ENCODE data around the gene TMEM54. TPM values are rescaled to one million over a fixed set of nuclear protein-coding genes. Genes with fewer than 3 reads are reported as not detected.
A peak's percentile ranks its signal among the peaks of the same experiment; 100 is the strongest.
"Not testable (repeated sequence)": the region's sequence is repeated elsewhere in the genome, so short reads cannot be mapped to it uniquely, and the experiment has no call there.

TMEM54 gene
- total RNA-seq, 1 donor from 2014 or later: 14.5 TPM

DNA sequence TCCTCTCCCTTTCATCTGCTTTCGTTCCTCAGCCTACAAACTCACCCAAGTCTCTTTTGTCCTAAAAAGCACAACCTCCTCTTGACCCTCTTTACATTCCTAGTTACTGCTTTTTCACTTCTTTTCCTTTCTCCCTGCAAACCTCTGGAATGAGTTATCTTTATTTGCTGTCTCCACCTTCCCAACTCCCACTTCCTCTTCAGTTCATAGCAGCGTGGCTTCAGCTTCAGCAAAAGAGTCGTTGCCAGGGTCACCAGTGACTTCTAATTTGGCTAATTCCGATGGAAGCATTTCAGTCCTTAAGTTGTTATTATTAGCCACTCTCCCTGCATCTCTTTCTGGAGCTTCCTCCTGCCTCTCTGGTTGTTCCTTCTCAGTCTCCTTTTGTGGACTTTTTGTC, 6.2 kb upstream of the TMEM54 start:
- Mint-ChIP-seq H3K27ac (no peak overlapping the region), H3K9me3 (no peaks in the 10 kb centered on the region), H3K4me3 (no peak overlapping the region), H3K36me3 (no peaks in the 10 kb centered on the region), H3K4me1 (no peaks in the 10 kb centered on the region), H3K27me3 (ENCODE audit: insufficient read depth, low read depth) (peaks cover 14% of the 10 kb centered on the region)
- Histone ChIP-seq H3F3A (ENCODE audit: low read depth) (no peaks in the 10 kb centered on the region), H3K79me2 (ENCODE audit: low read depth) (no peaks in the 10 kb centered on the region), H3K27me3 (peaks cover 15% of the 10 kb centered on the region), H3K27ac (no peak overlapping the region), H3K9ac (no peak overlapping the region), H2AFZ (replicated peaks) (peak overlapping the region; percentile 93), H4K20me1 (ENCODE audit: low read depth) (no peaks in the 10 kb centered on the region), H3K36me3 (no peaks in the 10 kb centered on the region), H3K4me3 (no peak overlapping the region), H3K9me3 (ENCODE audit: low read depth) (no peaks in the 10 kb centered on the region), H3K4me2 (no peak overlapping the region), H3K4me1 (peaks cover 3% of the 10 kb centered on the region)
- no peak for DNase-seq (ENCODE audit: low spot score)
- TF ChIP-seq EZH2phosphoT487 (IDR thresholded peaks at IDR 0.05) (no peak), EZH2 (IDR thresholded peaks at IDR 0.05) (no peak)
- TF ChIP-seq, protein P1, sequence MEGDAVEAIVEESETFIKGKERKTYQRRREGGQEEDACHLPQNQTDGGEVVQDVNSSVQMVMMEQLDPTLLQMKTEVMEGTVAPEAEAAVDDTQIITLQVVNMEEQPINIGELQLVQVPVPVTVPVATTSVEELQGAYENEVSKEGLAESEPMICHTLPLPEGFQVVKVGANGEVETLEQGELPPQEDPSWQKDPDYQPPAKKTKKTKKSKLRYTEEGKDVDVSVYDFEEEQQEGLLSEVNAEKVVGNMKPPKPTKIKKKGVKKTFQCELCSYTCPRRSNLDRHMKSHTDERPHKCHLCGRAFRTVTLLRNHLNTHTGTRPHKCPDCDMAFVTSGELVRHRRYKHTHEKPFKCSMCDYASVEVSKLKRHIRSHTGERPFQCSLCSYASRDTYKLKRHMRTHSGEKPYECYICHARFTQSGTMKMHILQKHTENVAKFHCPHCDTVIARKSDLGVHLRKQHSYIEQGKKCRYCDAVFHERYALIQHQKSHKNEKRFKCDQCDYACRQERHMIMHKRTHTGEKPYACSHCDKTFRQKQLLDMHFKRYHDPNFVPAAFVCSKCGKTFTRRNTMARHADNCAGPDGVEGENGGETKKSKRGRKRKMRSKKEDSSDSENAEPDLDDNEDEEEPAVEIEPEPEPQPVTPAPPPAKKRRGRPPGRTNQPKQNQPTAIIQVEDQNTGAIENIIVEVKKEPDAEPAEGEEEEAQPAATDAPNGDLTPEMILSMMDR (IDR thresholded peaks at IDR 0.05): no peak

DNA sequence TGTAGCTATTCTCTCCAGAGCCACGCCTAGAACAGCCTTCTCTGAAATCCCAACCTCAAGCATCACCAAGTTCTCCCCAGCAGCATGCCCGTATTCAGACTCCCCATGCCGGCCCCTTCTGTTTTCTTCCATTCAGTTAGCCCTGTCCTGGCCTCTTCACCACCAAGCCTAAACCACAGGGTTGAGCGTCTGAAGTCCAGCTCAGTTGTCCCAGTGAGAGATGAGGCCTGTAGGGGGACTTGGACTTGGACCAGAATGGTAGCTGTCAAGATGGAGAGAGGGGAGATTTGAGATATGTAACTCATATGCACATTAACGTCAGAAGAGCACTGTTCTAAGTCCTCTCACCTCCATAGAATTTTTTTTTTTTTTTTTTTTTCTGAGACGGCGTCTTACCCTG, 5.5 kb upstream of the TMEM54 start:
- peaks cover 23% of the 10 kb centered on the region for H3K27me3 ChIP-seq
- H3K4me3 ChIP-seq: no peak overlapping the region
- H3K9ac ChIP-seq: no peak overlapping the region
- peaks cover 1% of the 10 kb centered on the region for H3F3A ChIP-seq (ENCODE audit: low read depth)
- no peaks in the 10 kb centered on the region for H3K36me3 Mint-ChIP-seq
- H3K4me3 Mint-ChIP-seq: no peak overlapping the region
- H3K4me2 ChIP-seq: no peak overlapping the region
- peaks cover 3% of the 10 kb centered on the region for H3K4me1 ChIP-seq
- TF ChIP-seq EZH2phosphoT487 (IDR thresholded peaks at IDR 0.05) (no peak), EZH2 (IDR thresholded peaks at IDR 0.05) (no peak)
- TF ChIP-seq, protein P1 (IDR thresholded peaks at IDR 0.05): no peak
- H3K9me3 Mint-ChIP-seq: peaks cover 1% of the 10 kb centered on the region
- peaks cover 2% of the 10 kb centered on the region for H3K4me1 Mint-ChIP-seq
- H3K27me3 Mint-ChIP-seq (ENCODE audit: insufficient read depth, low read depth): peaks cover 21% of the 10 kb centered on the region
- no peak overlapping the region for H3K27ac Mint-ChIP-seq
- H3K79me2 ChIP-seq (ENCODE audit: low read depth): no peaks in the 10 kb centered on the region
- H4K20me1 ChIP-seq (ENCODE audit: low read depth): no peaks in the 10 kb centered on the region
- H3K36me3 ChIP-seq: no peaks in the 10 kb centered on the region
- H3K27ac ChIP-seq: no peak overlapping the region
- H3K9me3 ChIP-seq (ENCODE audit: low read depth): no peaks in the 10 kb centered on the region
- no peak for DNase-seq (ENCODE audit: low spot score)
- no peak overlapping the region for H2AFZ ChIP-seq (replicated peaks)

DNA sequence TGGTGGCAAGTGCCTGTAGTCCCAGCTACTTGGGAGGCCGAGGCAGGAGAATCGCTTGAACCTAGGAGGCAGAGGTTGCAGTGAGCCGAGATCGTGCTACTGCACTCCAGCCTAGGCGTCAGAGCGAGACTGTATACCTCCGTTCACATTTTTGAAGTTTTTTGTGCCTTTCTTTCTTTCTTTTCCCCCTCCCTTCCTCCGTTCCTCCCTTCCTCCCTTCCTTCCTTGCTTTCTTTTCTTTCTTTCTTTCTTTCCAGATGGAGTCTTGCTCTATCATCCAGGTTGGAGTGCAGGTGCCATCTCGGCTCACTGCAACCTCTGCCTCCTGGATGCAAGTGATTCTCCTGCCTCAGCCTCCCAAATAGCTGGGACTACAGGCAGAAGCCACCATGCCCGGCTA, 4.4 kb upstream of the TMEM54 start:
- H3K4me1 Mint-ChIP-seq; H3K9ac ChIP-seq; H3K36me3 ChIP-seq; H3F3A ChIP-seq (ENCODE audit: low read depth); H3K27ac Mint-ChIP-seq; H2AFZ ChIP-seq (replicated peaks); H3K36me3 Mint-ChIP-seq; H3K4me2 ChIP-seq; H4K20me1 ChIP-seq (ENCODE audit: low read depth); H3K4me3 ChIP-seq; H3K4me3 Mint-ChIP-seq; H3K9me3 ChIP-seq (ENCODE audit: low read depth); H3K9me3 Mint-ChIP-seq; H3K27ac ChIP-seq; H3K4me1 ChIP-seq; H3K79me2 ChIP-seq (ENCODE audit: low read depth); DNase-seq (ENCODE audit: low spot score): not testable (repeated sequence)
- peaks cover 33% of the 10 kb centered on the region for H3K27me3 ChIP-seq
- H3K27me3 Mint-ChIP-seq (ENCODE audit: insufficient read depth, low read depth): peaks cover 26% of the 10 kb centered on the region

DNA sequence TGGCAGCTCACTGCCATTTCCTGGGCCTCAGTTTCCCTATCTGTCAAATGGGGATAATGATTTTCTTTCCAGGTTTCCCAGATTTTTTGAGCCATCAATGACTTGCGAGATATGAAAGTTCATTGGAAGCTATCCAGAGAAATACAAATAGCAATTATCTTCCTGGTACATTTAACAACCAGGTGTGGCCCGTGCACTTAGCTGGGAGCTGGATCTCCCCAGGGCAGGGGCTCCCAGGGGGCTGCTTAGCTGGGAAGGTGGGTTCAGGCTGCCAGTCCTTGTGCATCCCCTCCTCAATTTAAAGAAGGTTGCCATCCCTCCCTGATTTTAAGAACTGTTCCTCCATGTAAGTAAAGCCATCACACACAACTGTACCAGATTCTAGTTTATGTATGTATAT, 3.6 kb upstream of the TMEM54 start:
- no peak overlapping the region for H3K27ac ChIP-seq
- Mint-ChIP-seq H3K27me3 (ENCODE audit: insufficient read depth, low read depth) (peaks cover 34% of the 10 kb centered on the region), H3K4me3 (no peak overlapping the region), H3K9me3 (peaks cover 2% of the 10 kb centered on the region), H3K36me3 (no peaks in the 10 kb centered on the region), H3K27ac (no peak overlapping the region), H3K4me1 (peaks cover 5% of the 10 kb centered on the region)
- no peak overlapping the region for H3K9ac ChIP-seq
- H3F3A ChIP-seq (ENCODE audit: low read depth): peaks cover 15% of the 10 kb centered on the region
- H3K79me2 ChIP-seq (ENCODE audit: low read depth): no peaks in the 10 kb centered on the region
- no peak overlapping the region for H2AFZ ChIP-seq (replicated peaks)
- no peak overlapping the region for H3K4me3 ChIP-seq
- H3K4me2 ChIP-seq: no peak overlapping the region
- peaks cover 3% of the 10 kb centered on the region for H4K20me1 ChIP-seq (ENCODE audit: low read depth)
- peaks cover 41% of the 10 kb centered on the region for H3K27me3 ChIP-seq
- TF ChIP-seq EZH2 (IDR thresholded peaks at IDR 0.05) (no peak), EZH2phosphoT487 (IDR thresholded peaks at IDR 0.05) (no peak)
- TF ChIP-seq, protein P1 (IDR thresholded peaks at IDR 0.05): no peak
- peaks cover 9% of the 10 kb centered on the region for H3K4me1 ChIP-seq
- DNase-seq (ENCODE audit: low spot score): no peak
- no peaks in the 10 kb centered on the region for H3K9me3 ChIP-seq (ENCODE audit: low read depth)
- no peaks in the 10 kb centered on the region for H3K36me3 ChIP-seq
